ENCODE data around the gene AFF4. TPM values are rescaled to one million over a fixed set of nuclear protein-coding genes. Genes with fewer than 3 reads are reported as not detected.

Gene AFF4
- total RNA-seq, 2 donors from 2014 or later, result 107 to 108 TPM

DNA sequence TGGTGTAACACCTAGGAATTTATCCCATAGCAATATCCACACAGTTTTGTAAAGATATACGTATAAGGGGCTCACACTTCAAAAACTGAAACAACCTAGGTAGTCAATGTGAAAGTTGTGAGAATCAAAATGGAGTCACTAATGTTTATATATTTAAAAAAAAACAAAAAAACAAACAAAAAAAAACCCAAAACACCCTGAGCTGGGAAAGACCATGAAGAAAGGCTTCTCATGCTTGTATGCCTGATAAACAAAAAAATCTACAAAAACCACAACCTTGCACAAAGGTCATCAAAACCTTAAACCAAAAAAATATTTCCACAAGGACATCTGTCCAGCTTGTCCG is 35.4 kb downstream of the AFF4 start:
- H3K4me3 Mint-ChIP-seq, result no peak overlapping the region
- H3K4me3 ChIP-seq (ENCODE audit: low read length), result no peak overlapping the region
- H3K9me3 Mint-ChIP-seq, result no peaks in the 10 kb centered on the region
- no peaks in the 10 kb centered on the region for H3K27me3 ChIP-seq (ENCODE audit: control insufficient read depth, insufficient read depth, low read length, poor library complexity, severe bottlenecking)
- no peak overlapping the region for H3K9ac ChIP-seq (ENCODE audit: extremely low read depth, low read length, poor library complexity, severe bottlenecking)
- peaks cover 73% of the 10 kb centered on the region for H3K36me3 Mint-ChIP-seq (ENCODE audit: low read depth)
- peaks cover 93% of the 10 kb centered on the region for H3K36me3 ChIP-seq (ENCODE audit: control insufficient read depth, insufficient read depth, low read length)
- TF ChIP-seq CTCF (conservative IDR thresholded peaks at IDR 0.05), result no peak
- no peak for DNase-seq
- no peaks in the 10 kb centered on the region for H3K4me1 ChIP-seq (ENCODE audit: control insufficient read depth, insufficient read depth, low read length)
- peaks cover 10% of the 10 kb centered on the region for H3K4me1 Mint-ChIP-seq
- H3K27me3 Mint-ChIP-seq (ENCODE audit: insufficient read depth), result no peaks in the 10 kb centered on the region
- 96 to 100% methylated on average over 1 to 2 of the region's 2 CpGs for WGBS, 2 experiments (ENCODE audit: insufficient coverage in 1 of 2, insufficient read length in 1 of 2)
- H3K27ac Mint-ChIP-seq, result peak overlapping the region; percentile 15
- no peaks in the 10 kb centered on the region for H3K9me3 ChIP-seq (ENCODE audit: control insufficient read depth, low read length)
- H3K27ac ChIP-seq (ENCODE audit: low read depth, low read length), result no peak overlapping the region

GRCh38 chr5:132927355-132928061 is 35.9 kb downstream of the AFF4 start:
- H3K36me3 ChIP-seq (ENCODE audit: control insufficient read depth, insufficient read depth, low read length), result peaks cover 88% of the 10 kb centered on the region
- peaks cover 10% of the 10 kb centered on the region for H3K4me1 Mint-ChIP-seq
- no peak overlapping the region for H3K4me3 Mint-ChIP-seq
- H3K36me3 Mint-ChIP-seq (ENCODE audit: low read depth), result peaks cover 72% of the 10 kb centered on the region
- H3K27me3 ChIP-seq (ENCODE audit: control insufficient read depth, insufficient read depth, low read length, poor library complexity, severe bottlenecking), result no peaks in the 10 kb centered on the region
- H3K27ac ChIP-seq (ENCODE audit: low read depth, low read length), result no peak overlapping the region
- peak overlapping the region; percentile 15 for H3K27ac Mint-ChIP-seq
- H3K9me3 Mint-ChIP-seq, result no peaks in the 10 kb centered on the region
- no peaks in the 10 kb centered on the region for H3K27me3 Mint-ChIP-seq (ENCODE audit: insufficient read depth)
- H3K9me3 ChIP-seq (ENCODE audit: control insufficient read depth, low read length), result no peaks in the 10 kb centered on the region
- TF ChIP-seq CTCF (conservative IDR thresholded peaks at IDR 0.05), result no peak
- no peaks in the 10 kb centered on the region for H3K4me1 ChIP-seq (ENCODE audit: control insufficient read depth, insufficient read depth, low read length)
- H3K9ac ChIP-seq (ENCODE audit: extremely low read depth, low read length, poor library complexity, severe bottlenecking), result no peak overlapping the region
- H3K4me3 ChIP-seq (ENCODE audit: low read length), result no peak overlapping the region
- DNase-seq, result no peak
- WGBS, 2 experiments (ENCODE audit: insufficient coverage in 1 of 2, insufficient read length in 1 of 2), result 98 to 100% methylated on average over 2 of the region's 2 CpGs

- no peak overlapping the region for H3K4me3 Mint-ChIP-seq
- peaks cover 10% of the 10 kb centered on the region for H3K4me1 Mint-ChIP-seq
- 97 to 100% methylated on average over 2 to 4 of the region's 4 CpGs for WGBS, 2 experiments (ENCODE audit: insufficient coverage in 1 of 2, insufficient read length in 1 of 2)
- H3K27me3 ChIP-seq (ENCODE audit: control insufficient read depth, insufficient read depth, low read length, poor library complexity, severe bottlenecking), result no peaks in the 10 kb centered on the region
- H3K27ac ChIP-seq (ENCODE audit: low read depth, low read length), result no peak overlapping the region
- TF ChIP-seq CTCF (conservative IDR thresholded peaks at IDR 0.05), result no peak
- peaks cover 72% of the 10 kb centered on the region for H3K36me3 Mint-ChIP-seq (ENCODE audit: low read depth)
- H3K9ac ChIP-seq (ENCODE audit: extremely low read depth, low read length, poor library complexity, severe bottlenecking), result no peak overlapping the region
- no peak for DNase-seq
- no peak overlapping the region for H3K4me3 ChIP-seq (ENCODE audit: low read length)
- no peaks in the 10 kb centered on the region for H3K9me3 ChIP-seq (ENCODE audit: control insufficient read depth, low read length)
- no peak overlapping the region for H3K27ac Mint-ChIP-seq
- H3K4me1 ChIP-seq (ENCODE audit: control insufficient read depth, insufficient read depth, low read length), result no peaks in the 10 kb centered on the region
- H3K36me3 ChIP-seq (ENCODE audit: control insufficient read depth, insufficient read depth, low read length), result peaks cover 86% of the 10 kb centered on the region
- no peaks in the 10 kb centered on the region for H3K27me3 Mint-ChIP-seq (ENCODE audit: insufficient read depth)
- no peaks in the 10 kb centered on the region for H3K9me3 Mint-ChIP-seq
Observed at GRCh38 chr5:132926437-132926836, 37.0 kb downstream of the AFF4 start.
